Ureter (tissue), 1 donor: Measurements from ENCODE around the gene DDX3X. TPM values are rescaled to one million over a fixed set of nuclear protein-coding genes. Genes with fewer than 3 reads are reported as not detected.

ENCODE experiments used
- total RNA-seq: library from RNA; stranded (reverse); gene quantifications from one replicate; pipeline ENCODE4 v1.2.4, GENCODE V29; 2023
- donor health status: DM: yes; HTN: yes; CAD: no.

DDX3X gene
- total RNA-seq, 1 donor from 2014 or later, result 247 TPM

Other genes with a start within 250 kb of the DDX3X start
- 93.8 TPM for gene USP9X, start 248.7 kb upstream of the DDX3X start, total RNA-seq
- gene NYX, start 113.2 kb downstream of the DDX3X start, total RNA-seq, result not detected